KOPT-K1 (cell line): ENCODE data around the gene JPT1.
A peak's percentile ranks its signal among the peaks of the same experiment; 100 is the strongest.

Source experiments
- H3K27ac ChIP-seq: fragments of 200-600 bp; sonication (generic); 2 replicates; pipeline ENCODE4 v1.5.1; 2016; ENCODE audit warnings: antibody characterized with exemption, mild to moderate bottlenecking, low read depth, low read length; ENCODE audit not compliant: poor library complexity, severe bottlenecking
- H3K36me3 ChIP-seq: fragments of 200-600 bp; sonication (generic); 2 replicates; pipeline ENCODE4 v1.5.1; 2017; ENCODE audit warnings: antibody characterized with exemption, mild to moderate bottlenecking, low read length, moderate library complexity; ENCODE audit not compliant: insufficient read depth
- H3K9me3 ChIP-seq: fragments of 200-600 bp; sonication (generic); 2 replicates; pipeline ENCODE4 v1.5.1; 2017; ENCODE audit warnings: antibody characterized with exemption, low read length, mild to moderate bottlenecking; ENCODE audit not compliant: insufficient read depth, poor library complexity, severe bottlenecking

The JPT1 gene

GRCh38 chr17:75109046-75109406 is 45.3 kb downstream of the JPT1 start:
- H3K9me3 ChIP-seq, result no peaks in the 10 kb centered on the region
- H3K27ac ChIP-seq, result peak overlapping the region; percentile 72
- no peaks in the 10 kb centered on the region for H3K36me3 ChIP-seq

DNA sequence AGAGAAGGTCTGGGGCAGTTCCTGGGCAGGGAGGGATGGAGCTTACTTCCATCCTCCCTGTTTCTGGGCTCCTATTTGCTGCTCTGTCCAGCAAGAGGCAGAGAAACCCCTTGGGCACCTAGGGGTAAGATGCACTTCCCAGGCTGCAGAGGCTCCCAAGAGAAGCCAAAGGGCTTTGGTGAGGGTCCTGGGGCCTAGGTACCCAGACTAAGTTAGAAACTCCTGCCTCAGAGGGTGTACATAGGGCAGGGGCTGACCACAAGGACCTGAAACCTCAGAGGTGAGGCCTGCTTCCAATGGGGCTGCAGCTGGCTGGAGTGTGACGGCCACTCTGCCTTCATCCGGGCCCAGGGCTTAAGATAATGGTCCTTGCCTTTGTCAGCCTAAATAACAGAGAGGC is 46.1 kb downstream of the JPT1 start:
- no peaks in the 10 kb centered on the region for H3K9me3 ChIP-seq
- no peak overlapping the region for H3K27ac ChIP-seq
- H3K36me3 ChIP-seq, result no peaks in the 10 kb centered on the region

GRCh38 chr17:75105126-75106080 is 48.9 kb downstream of the JPT1 start:
- Histone ChIP-seq H3K36me3 (no peaks in the 10 kb centered on the region), H3K9me3 (no peaks in the 10 kb centered on the region), H3K27ac (no peak overlapping the region)

DNA sequence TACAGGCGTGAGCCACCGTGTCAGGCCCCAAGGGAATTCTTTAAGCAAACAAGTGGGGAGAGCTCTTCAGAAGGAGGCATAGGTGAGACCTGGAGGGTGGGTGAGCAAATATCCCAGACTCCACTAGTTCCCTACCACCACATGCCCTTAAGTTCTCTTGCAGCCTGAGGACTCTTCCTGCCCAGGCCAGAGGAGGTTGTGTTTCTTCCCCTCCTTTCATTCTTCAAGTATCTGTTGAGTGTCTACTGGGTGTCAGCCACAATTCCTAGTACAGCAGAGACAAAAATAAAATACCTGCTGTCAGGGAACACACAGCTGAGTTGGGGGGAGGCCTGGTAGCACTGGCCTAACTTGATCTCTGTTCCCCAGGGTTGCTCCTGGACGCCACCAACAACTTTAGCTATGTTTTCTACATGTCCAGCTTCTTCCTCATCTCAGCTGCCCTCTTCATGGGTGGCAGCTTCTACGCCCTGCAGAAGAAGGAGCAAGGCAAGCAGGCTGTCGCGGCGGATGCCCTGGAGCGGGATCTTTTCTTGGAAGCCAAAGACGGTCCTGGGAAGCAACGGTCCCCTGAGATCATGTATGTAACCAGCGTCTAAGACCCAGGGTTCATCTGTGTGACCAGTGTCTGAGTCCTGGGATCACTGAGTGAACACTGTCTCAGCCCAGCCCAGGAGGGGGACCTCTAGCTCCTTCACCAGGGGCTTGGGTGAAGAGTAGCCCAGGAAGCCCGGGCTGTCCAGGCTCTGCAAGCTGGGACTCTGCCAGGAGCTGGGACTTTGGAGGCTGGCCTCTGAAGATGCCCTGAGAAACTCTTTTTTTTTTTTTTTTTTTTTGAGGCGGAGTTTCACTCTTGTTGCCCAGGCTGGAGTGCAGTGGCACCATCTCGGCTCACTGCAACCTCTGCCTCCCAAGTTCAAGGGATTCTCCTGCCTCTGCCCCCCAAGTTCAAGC is 50.4 kb downstream of the JPT1 start:
- Histone ChIP-seq H3K9me3 (no peaks in the 10 kb centered on the region), H3K27ac (no peak overlapping the region), H3K36me3 (no peaks in the 10 kb centered on the region)

DNA sequence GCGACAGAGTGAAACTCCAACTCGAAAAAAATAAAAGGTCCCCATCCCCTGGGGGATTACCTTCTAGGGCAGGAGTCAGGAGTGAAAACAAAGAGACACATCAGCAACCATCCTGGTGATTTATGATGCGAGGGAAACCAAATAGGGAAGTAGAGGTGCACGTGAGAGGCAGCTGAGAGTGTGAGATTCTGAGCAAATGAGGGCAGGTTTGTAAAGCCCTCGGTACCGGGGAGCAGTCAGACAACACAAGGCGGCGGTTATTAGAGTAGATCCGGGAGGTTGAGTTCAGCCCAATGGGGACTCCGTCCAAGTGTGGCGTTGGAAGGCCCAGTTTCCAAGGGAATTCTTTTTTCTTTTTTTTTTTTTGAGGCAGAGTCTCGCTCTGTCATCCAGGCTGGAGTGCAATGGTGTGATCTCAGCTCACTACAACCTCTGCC is 51.9 kb downstream of the JPT1 start:
- Histone ChIP-seq H3K9me3 (no peaks in the 10 kb centered on the region), H3K36me3 (no peaks in the 10 kb centered on the region), H3K27ac (no peak overlapping the region)

DNA sequence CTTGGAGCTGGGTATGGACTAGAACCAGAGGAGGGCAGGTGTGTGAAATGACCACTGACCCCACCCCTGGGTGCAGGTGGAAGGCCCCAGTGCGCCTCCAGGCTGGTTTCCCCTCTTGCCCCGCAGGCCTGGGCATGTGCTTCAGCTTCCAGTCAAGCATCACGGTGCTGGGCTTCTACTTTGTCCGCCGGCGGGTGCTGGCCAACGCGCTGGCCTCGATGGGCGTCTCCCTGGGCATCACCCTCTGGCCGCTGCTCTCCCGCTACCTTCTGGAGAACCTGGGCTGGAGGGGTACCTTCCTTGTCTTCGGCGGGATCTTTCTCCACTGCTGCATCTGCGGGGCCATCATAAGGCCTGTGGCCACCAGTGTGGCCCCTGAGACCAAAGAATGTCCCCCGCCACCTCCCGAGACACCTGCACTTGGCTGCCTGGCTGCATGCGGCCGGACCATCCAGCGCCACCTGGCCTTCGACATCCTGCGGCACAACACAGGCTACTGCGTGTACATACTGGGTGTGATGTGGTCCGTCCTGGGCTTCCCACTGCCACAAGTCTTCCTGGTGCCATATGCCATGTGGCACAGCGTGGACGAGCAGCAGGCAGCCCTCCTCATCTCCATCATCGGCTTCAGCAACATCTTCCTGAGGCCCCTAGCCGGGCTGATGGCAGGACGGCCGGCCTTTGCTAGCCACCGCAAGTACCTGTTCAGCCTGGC is 54.3 kb downstream of the JPT1 start:
- H3K36me3 ChIP-seq, result no peaks in the 10 kb centered on the region

GRCh38 chr17:75098861-75099260 is 55.5 kb downstream of the JPT1 start:
- Histone ChIP-seq H3K36me3 (no peaks in the 10 kb centered on the region), H3K9me3 (no peaks in the 10 kb centered on the region), H3K27ac (no peak overlapping the region)

More for the DNA sequence above, 54.3 kb downstream of the JPT1 start:
- Histone ChIP-seq H3K9me3 (no peaks in the 10 kb centered on the region), H3K27ac (no peak overlapping the region)

DNA sequence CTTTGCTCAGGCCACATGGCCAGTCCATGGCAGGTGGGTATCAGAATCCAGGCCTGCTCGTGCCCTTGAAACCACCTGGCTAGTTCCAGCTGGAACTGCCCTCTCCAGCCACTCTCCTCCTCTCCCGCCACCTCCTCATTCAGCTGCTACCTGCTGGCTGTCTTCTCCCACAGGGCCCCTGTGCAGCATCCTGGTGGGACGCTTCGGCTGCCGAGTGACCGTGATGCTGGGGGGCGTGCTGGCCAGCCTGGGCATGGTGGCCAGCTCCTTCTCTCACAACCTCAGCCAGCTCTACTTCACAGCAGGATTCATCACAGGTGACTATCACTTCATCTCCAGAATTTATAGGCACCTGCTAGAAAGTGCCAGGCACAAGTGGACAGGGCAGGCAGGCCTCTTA is 56.4 kb downstream of the JPT1 start:
- no peak overlapping the region for H3K27ac ChIP-seq
- H3K36me3 ChIP-seq, result no peaks in the 10 kb centered on the region
- H3K9me3 ChIP-seq, result no peaks in the 10 kb centered on the region

DNA sequence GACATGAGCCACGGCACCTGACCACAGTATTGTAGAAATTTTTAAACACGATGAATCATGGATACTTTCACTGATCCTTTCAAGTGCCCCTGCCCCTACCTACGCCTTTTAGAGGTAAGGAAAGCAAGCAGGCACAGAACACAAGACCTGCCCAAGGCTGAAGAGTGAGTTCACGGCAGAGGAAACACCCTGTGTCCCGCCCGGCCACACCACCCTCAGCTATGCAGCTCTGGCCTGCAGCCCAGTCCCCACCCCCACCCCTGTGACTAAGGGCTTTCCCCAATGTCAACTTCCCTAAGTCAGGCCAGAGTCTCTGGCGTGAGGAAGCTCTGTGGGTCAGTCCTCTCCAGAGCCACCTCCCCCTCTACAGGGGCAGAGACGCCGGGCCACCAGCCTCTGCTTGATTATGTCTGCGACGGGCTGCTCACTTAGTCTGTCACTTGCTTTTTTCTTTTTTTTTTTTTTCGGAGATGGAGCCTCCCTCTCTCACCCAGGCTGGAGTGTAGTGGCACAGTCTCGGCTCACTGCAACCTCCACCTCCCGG is 58.2 kb downstream of the JPT1 start:
- no peaks in the 10 kb centered on the region for H3K9me3 ChIP-seq
- H3K27ac ChIP-seq, result no peak overlapping the region
- H3K36me3 ChIP-seq, result no peaks in the 10 kb centered on the region

- H3K9me3 ChIP-seq, result no peaks in the 10 kb centered on the region
- no peak overlapping the region for H3K27ac ChIP-seq
- no peaks in the 10 kb centered on the region for H3K36me3 ChIP-seq
Observed at GRCh38 chr17:75094871-75095399, 59.4 kb downstream of the JPT1 start.

DNA sequence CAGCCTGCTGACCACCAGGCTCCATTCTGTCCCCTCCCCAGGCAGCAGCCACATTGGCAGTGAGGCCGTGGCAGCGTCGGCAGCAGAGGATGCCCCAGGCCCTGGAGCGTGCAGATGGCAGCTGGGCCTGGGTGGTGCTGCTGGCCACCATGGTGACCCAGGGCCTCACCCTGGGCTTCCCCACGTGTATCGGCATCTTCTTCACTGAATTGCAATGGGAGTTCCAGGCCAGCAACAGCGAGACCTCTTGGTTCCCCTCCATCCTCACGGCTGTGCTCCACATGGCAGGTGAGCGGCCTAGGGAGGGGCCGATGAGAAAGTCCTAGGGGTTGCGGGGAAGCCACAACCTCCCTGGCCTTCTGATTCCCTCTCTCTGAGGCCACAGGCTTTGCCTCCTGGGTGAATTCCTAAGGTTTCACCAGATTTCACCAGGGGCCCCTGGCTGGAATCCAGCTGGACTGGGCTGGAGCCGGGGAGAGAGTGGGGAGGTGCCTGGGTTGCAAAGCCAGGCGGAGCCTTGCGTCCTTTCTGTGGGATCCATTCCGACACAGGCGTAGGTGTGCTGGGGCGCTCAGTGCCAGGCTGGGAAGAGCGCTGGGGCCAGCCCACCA is 60.7 kb downstream of the JPT1 start:
- no peak overlapping the region for H3K27ac ChIP-seq
- no peaks in the 10 kb centered on the region for H3K9me3 ChIP-seq
- H3K36me3 ChIP-seq, result no peaks in the 10 kb centered on the region

- H3K27ac ChIP-seq, result no peak overlapping the region
- H3K36me3 ChIP-seq, result no peaks in the 10 kb centered on the region
- no peaks in the 10 kb centered on the region for H3K9me3 ChIP-seq
Observed at GRCh38 chr17:75091855-75092327, 62.4 kb downstream of the JPT1 start.

DNA sequence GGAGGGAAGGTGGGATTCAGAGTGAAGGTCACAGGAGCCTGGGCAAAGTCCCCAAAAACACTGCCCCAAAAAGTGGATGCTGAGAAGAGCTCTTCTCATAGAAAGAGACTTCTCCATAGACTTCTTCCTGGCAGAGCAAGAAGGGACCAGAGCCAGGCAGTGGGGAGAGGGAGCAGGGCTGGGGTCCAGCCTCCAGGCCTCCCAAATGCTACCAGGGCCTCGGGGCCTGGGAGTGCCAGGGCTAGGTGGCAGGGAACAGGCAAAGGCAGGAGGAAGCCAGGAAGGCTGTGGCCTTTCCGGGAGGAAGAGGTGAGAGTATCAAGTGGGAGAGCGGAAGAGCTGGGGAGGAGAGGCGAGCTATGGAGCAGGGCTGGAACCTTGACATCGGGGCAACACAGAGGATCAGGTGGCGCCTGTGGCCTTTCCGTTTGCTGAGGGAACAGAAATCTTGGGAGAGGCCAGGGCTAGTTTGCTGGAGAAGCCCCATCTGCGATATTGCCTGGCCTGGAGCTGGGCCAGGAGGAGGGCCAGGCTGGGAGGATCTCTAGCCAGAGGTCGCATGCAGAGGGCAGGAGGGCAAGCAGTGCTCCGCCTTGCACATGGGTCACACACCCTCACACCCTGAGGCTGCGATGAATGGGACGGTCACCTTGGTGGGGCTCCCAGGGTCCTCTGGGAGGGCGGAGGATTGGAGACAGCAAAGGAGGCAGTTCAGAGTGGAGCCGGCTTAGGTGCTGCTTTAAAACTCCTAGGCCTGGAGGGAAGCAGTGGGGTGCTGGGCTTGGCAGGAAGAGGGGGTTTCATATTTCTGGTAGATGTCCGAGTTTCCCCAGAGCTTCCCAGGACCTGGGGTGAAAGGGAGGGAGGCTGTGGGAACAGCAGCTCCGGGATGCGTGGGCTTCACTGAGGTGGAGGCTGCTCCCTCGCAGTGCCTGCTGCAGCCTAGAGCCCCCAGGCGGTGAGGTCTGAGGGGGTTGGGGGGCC is 63.1 kb downstream of the JPT1 start:
- Histone ChIP-seq H3K27ac (no peak overlapping the region), H3K36me3 (no peaks in the 10 kb centered on the region), H3K9me3 (no peaks in the 10 kb centered on the region)
